CD4-positive, alpha-beta T cell treated with Interleukin-15 for 4 hours (primary cell): ENCODE data around the gene SSNA1.

Experiments used
- DNase-seq: peaks from one replicate; pipeline ENCODE4 v3.0.0-alpha.2; 2020; ENCODE audit warnings: low spot score

The SSNA1 gene

DNA sequence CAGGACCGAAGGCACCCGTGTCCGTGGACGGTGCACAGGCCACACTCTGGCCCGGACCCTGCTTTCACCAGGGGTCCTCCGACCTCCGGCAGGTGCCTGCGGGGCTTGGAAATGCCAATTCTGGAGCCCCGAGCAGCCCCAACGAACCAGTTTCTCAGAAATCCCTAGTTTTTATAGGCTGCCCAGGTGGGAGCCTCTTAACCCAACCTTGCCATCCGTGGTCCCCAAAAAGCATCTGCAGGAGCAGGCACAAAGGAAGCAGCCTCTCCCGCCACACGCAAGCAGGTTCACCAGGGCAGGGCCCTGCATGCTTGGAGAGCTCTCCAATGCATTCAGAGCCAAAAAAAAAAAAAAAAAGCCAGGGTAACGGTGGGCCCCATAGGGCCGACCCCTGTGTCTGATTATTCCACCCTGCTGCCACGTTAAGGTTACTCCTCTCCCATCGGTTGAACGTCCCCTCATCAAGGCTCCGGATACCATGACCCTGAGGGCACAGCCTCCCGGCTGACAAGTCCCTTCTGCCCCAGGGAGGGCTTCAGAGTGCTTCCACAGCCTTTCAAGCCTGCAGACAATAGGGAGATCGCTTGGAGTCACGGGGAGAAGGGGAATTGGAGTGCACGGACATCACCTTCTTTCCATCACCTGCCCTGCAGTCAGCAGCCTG, 12.9 kb downstream of the SSNA1 start:
- no peak for DNase-seq

DNA sequence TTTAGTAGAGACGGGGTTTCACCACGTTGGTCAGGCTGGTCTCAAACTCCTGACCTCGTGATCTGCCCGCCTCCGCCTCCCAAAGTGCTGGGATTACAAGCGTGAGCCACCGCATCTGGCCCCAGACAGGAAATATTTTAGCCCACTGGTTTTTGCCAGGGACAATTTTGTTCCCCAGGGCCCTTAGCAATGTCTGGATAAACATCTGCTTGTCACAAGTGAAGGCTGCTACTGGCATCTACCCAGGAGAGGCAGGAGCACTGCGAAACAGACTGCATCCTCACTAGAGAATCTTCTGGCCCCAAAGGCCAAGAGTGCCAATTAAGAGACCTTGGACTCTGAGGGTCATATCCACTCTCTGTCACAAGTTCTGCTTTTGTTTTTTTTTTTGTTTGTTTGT, 14.5 kb downstream of the SSNA1 start:
- DNase-seq = no peak

DNA sequence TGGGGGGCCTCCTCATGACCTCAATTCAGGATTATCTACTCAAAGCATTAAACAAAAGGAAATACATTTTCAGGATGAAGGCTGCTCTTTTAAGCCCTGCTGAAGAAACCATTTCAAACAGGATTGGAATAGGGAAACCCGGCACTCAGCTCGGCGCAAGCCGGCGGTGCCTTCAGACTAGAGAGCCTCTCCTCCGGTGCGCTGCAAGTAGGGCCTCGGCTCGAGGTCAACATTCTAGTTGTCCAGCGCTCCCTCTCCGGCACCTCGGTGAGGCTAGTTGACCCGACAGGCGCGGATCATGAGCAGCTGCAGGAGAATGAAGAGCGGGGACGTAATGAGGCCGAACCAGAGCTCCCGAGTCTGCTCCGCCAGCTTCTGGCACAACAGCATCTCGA, 16.3 kb downstream of the SSNA1 start:
- DNase-seq = no peak

DNA sequence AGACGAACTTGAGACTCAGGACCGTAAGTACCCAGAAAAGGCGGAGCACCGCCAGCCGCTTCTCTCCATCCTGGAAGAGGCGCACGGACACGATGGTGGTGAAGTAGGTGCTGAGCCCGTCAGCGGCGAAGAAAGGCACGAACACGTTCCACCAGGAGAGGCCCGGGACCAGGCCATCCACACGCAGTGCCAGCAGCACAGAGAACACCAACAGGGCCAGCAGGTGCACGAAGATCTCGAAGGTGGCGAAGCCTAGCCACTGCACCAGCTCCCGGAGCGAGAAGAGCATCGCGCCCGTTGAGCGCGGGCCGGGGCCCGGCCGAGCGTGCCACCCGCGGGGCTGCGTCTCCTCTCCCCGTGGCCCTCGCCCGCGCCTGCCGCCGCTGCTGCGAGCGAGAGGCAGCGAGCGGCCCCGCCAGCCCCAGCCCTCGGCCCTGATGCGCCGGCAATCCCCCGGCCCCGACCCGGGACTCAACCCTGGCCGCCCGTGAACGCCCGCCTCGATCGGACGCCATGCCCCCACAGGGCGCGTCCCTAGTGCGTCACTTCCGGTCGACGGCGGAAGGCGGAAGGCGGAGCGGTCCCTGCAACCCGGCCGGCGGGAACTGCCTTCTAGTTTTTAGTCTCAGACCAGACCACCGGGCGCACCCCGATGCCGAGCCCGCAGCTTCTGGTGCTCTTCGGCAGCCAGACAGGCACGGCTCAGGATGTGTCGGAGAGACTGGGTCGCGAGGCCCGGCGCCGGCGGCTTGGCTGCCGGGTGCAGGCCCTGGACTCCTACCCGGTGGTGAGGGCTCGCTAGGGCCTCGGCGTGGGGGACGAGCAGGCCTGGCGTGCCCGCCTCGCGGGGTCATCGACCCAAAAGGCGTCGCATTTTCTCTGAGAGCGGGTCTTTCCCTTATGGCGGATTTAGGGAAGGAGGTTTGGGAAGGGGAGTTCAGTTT, 16.9 kb downstream of the SSNA1 start, which contains the start of the genes NDOR1 and TMEM203:
Gene NDOR1 (plus strand): TSS at position 575 of the 944 bp plus-strand sequence. CDS start 78 bp downstream, at position 653.
Gene TMEM203 (minus strand): TSS at position 523 of the 944 bp plus-strand sequence. CDS start 234 bp downstream, at position 289.
- DNase-seq = peak; percentile 90

DNA sequence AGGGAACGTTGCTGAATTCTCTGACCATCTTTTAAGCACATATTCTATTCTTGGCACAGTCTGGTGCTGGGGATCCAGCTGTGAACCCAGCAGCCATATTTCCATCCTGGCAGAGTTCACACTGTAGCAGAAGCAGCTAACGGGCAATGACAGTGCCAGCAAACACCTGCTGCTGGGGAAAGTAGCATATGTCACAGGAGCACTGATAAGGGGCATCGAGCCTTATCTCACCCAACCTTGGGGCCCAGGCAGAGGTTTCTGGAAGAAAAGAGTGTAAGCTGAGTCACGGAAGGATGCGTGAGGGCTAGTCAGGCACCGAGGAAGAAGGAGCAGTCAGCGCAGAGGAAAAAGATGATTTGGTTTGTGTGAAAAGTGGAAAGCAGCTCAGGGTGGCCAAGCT, 18.1 kb downstream of the SSNA1 start:
- no peak for DNase-seq

DNA sequence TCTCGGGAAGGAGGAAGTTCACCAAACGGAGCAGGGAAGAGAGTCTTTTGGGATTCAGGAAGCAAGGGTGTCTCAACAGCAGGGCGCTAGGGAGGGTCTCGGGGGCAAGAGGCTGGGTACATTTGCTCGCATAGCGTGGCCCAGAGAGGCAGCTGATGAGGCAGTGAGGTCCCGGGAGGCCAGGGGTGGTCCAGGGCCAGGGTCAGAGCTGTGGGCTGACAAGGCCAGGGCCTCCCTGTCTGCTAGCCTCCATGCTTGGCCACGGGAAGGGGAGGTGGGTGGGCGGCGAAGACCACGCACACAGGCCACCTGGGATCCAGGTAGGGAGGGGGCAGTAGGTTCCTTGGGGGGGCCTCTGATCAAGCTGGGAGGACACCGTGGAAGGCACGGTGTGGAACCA, 23.1 kb downstream of the SSNA1 start:
- DNase-seq = no peak

DNA sequence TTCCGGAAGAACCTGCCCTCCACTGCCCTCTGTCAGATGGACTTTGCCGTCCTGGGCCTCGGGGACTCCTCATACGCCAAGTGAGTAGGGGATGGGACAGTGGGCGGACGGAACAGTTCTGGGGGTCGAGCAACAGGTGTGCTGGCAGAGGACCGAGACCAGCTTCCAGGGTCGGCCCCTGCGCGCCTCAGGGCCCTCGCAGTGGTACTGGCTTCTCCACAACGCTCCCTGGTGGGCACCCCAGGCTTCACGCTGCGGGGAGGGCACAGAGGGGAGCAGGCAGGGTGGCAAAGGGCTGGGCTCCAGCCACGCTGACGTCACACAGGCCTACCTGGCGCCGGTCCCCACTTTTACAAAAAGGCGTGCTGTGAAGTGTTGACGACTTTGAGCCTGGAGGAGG, 24.0 kb downstream of the SSNA1 start:
- DNase-seq = no peak

DNA sequence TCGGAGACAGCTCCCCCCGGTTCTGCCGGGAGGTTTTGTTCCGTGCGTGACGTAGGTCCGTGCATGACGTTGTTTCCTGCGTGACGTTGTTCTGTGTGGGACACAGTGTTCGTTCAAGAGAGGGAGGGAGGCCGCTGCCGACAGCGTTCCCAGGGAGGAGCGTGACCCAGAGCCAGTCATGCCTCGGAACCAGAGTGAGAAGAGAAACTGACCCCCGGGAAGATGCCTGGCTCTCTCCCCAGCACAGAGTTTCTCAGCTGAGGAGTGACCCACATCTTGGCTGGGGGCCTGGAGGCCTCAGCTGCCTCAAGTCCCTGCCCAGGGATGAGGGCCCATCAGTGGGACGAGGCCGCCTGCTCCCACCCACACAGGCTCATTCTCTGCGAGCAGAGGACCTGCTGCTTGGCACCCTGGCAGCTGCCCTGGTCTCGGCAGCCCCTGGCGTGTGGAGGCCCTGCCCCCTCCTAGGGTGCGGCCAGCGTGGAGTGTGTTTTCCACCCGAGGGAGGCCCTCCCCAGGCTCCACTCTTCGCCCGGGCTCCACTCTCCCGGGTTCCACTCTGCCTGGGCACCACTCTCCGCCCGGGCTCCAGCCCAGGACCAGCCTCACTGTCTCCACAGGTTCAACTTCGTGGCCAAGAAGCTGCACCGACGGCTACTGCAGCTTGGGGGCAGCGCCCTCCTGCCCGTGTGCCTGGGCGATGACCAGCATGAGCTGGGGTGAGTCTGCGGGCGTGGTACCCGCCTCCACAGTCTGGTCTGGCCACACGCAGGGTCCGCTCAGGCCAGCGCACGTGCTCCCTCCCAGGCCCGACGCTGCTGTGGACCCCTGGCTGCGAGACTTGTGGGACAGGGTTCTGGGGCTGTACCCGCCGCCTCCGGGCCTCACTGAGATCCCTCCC, 24.9 kb downstream of the SSNA1 start:
- DNase-seq = no peak

DNA sequence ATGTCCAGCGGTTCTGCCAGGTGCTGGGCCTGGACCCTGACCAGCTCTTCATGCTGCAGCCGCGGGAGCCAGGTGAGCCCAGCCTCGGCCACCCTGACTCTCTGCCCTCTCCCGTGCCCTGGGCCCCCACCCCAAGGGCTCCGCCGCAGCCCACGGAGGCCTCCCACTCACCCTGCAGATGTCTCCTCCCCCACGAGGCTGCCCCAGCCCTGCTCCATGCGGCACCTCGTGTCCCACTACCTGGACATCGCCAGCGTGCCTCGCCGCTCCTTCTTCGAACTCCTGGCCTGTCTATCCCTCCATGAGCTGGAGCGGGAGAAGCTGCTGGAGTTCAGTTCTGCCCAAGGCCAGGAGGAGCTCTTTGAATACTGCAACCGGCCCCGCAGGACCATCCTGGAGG, 26.1 kb downstream of the SSNA1 start:
- DNase-seq = no peak

DNA sequence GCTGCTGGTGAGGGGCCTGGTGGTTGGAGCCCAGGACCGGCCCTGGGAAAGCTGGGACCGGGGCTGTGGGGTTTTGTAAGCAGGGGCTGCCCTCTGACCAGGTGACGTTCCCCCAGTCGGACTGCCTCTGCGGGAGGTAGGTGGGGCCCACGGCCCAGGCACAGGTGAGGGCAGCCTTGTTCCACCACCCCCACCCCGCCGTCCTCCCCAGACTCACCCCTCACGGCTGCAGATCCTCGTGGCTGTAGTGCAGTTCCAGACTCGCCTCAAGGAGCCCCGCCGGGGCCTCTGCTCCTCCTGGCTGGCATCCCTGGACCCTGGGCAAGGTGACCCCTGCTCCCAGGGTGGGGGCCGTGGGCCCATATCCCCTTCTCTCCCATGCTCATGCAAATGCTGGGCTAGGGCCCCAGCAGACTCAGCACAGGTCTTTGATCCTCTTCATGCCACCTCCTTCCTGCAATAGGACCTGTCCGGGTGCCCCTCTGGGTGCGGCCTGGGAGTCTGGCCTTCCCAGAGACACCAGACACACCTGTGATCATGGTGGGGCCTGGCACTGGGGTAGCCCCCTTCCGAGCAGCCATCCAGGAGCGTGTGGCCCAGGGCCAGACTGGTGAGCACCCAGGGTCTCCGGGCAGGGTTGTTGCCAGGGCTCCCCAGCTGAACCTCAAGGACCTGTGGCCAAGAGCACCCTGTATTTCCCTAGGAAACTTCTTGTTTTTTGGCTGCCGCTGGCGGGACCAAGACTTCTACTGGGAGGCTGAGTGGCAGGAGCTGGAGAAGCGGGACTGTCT, 26.9 kb downstream of the SSNA1 start:
- no peak for DNase-seq

DNA sequence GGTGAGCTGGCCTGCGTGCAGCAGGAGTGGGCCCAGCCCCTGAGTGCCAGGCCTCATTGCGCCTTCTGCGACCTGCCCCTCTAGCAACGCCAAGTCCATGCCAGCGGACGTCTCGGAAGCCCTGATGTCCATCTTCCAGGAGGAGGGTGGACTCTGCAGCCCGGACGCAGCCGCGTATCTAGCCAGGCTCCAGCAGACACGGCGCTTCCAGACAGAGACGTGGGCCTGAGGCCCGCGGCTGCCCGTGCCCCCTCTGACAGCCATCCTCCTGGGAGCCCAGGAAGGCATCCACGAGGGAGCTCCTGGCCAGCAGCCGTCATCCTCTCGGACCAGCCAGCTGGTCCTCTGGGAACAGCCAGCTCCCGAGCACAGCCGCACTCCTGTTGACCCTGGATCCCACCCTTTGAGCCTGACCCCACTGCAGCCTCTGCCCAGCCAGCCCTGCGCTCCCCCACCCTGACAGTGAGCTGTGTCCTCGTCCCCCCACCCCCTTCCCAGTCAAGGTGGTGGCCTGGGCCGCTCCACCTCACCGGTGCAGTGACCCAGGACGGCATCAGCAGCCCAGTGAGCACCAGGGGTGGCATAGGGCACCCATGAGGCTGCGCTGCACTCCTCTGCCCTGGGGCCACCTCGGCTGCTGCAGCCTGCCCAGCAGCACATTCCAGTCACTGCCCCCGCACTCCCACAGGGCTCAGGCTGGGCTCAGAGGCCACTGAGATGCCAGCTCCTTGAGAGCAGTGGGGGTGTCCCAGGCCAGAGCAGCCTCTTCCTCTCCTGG, 27.9 kb downstream of the SSNA1 start:
- DNase-seq = no peak

DNA sequence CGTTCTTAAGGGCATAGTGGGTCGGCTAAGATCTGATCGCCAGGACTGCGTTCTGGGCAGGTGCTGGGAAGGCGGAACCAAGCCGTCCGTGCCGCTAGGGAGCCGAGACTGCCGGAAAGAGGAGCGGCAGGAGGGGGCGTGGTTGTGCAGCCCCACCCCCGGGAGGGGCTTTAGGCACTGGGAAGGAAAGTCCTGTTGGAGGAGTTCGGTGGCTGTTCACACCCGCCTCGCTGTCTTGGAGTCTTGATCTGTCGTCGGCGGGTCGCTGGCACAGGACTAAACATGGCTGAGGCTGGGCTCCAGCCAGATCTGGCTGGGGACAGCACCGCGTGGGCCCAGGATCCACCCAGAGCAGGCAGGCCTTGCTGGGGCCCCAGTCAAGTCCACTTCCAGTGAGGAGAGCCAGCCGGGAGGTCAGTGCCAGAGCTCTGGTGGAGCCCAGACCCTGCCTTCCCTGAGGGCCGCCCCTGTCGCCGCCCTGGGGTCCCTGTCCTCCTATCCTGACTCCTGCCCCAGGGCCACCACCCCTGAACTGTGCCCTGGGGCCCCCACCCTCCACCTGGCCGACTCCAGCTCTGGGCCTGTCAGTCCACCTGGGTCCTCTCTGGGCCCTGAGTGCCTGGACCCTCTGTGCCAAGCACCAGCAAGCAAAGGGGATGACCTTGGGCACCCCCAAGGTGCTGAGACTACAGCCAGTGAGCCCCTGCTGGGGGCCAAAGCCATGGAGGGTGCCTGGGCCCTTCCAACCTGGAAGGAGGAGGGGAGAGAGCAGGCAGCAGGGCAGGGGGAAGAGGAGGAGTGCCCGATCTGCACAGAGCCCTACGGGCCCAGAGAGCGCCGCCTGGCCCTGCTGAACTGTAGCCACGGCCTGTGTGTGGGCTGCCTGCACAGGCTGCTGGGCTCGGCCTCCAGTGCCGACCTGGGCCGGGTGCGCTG, 29.1 kb downstream of the SSNA1 start:
- DNase-seq = no peak

DNA sequence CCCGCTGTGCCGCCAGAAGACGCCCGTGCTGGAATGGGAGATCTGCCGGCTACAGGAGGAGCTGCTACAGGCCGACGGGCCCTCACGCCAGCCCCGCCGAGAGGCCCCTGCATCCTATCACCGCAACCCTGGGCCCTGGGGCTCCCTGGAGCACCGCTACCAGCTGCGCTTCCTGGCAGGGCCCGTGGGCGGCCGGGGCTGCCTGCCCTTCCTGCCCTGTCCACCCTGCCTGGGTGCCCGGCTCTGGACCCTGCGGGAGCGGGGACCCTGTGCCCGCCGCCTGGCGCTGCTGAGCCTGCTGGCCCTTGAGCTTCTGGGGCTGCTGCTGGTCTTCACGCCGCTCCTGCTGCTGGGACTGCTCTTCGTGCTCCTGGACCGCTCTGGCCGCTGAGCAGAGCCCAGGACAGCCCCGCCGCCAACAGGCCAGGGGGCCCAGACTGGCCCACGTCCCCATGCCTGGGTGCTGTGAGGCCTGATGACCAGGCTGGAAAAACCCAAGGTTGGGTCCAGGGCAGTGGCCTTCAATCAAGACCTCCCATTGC, 29.8 kb downstream of the SSNA1 start:
- DNase-seq = no peak

DNA sequence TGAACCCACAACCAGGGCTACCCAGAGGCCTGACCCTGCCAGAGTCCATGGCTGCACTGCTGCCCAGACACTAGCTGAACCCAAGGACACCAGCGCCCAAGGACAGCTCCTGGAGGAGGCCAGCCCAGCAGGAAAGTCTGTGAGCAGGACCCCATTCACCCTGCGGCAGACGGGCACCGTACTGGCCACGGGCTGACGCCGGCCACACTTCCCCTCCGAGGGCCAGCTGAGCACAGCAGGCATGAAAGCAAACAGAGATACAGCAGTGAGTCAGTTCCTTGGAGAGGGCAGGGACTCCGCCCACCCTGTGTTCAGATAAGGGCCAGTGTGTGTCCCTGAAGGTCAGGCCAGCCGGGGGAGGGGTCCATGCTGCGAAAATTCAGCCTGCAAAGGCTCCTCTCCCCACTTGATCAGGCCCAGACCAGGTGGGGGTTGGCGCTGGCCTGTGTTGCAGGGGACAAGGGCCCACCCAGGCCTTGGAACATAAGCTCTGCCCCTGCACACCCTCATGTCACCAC, 30.3 kb downstream of the SSNA1 start:
- no peak for DNase-seq

DNA sequence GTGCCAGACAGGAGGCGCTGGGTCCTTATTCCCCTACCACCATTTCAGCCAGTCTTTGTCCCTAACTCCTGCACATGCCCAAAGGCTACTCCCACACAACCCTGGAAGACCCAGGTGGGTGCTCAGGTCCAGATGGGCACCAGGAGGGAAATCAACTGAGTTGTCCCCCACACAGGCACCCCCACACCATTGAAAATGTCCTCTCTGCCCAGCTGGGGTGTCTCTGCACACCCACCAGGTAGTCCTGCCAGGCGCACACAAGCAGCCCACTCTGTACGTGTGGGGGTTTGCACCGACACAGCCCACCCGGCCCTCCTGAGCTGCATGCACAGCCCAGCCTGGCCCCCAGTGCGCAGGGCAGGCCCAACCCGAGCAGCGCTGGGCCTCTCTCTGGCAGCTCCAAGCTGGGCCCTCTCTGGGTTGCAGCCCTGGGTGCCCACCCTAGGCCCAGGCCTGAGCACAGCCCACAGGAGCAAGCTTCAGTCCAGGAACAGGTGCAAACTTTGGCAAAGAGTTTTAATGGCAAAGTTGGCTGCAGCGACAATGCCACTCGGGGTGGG, 31.4 kb downstream of the SSNA1 start:
- DNase-seq = no peak

DNA sequence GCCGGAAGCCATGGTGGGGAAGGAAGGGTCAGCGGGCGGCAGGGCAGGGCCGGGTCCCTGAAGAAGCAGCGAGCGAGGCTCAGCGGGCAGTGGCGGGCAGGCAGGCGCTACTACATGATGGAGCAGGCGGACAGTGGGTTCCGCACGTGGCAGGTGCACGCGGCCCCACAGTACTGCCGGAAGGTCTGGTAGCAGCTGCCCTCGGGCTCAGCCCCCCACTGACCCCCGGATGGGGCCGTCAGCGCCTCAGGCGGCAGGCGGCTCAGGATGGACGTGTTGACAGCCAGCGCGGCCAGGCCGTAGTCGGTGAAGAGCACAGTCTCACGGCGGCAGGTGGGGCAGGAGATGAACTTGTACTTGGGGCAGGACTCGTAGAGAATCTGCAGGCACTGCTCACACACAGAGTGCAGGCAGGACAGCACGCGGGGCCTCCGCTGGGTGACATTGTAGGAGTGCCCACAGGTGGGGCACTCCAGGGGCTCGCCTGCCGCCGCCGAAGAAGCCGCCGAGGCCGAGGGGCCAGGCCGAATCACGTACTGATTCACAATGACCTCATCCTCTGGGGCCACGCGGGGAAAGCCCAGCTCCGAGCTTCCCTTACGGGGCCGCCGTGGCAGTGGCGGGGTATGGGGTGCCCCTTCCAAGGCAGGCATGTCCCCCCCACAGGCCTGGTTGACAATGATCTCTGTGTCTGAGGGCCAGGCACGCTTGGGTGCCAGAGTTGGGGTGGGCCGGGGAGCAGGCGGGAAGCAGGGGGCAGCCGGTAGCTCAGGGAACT, 32.0 kb downstream of the SSNA1 start:
- no peak for DNase-seq

DNA sequence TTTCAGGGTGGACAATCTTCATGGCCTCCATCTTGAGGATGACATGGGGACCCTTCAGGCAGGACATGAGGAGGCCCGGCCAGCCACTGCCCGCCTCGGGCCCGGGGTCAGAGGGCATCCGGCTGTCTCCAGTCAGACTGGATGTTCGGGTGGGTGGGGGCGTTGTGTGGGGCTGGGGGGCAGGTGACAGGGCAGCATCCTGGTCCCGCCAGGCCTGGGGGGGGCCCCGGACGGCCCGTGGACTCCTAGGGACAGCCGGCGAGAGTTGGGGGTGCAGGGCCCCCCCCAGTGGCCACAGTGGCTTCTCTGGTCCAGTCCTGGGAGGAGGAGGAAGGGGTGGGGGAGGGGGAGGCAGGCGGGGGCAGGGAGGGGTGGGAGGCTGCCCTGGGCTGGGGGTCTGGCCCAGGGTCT, 32.6 kb downstream of the SSNA1 start:
- DNase-seq = no peak
